Measurements from ENCODE around the gene MYH3.

GRCh38 chr17:10681866-10682446 is 24.8 kb upstream of the MYH3 start:
- TF ChIP-seq CTCF (IDR thresholded peaks at IDR 0.05), result no peak
- no peak for TF ChIP-seq POLR2A (IDR thresholded peaks at IDR 0.05)

All from thyroid gland (tissue), 4 donors.